AG09309 (cell line): ENCODE data around the gene RSPH1.

Source experiments
- DNase-seq: peaks from one replicate; pipeline ENCODE4 v3.0.0-alpha.2; 2010; ENCODE audit warnings: low read depth
- H3K4me3 ChIP-seq: 2 replicates; pipeline ENCODE4 v1.5.1; 2011; ENCODE audit warnings: mild to moderate bottlenecking, low read depth, low read length, moderate library complexity; ENCODE audit not compliant: control insufficient read depth
- CTCF ChIP-seq: IDR thresholded peaks from 2 replicates; pipeline ENCODE4 v1.5.1; 2011; ENCODE audit warnings: mild to moderate bottlenecking, low read depth, low read length, inconsistent platforms; ENCODE audit not compliant: insufficient read depth, control insufficient read depth; ENCODE audit errors: missing control alignments

The RSPH1 gene

GRCh38 chr21:42453224-42453985, 42.6 kb downstream of the RSPH1 start:
- no peak overlapping the region for H3K4me3 ChIP-seq
- no peak for TF ChIP-seq CTCF
- DNase-seq: no peak

- H3K4me3 ChIP-seq: no peak overlapping the region
- no peak for TF ChIP-seq CTCF
- DNase-seq: no peak
Observed at GRCh38 chr21:42452401-42453223, 43.4 kb downstream of the RSPH1 start.

- no peak overlapping the region for H3K4me3 ChIP-seq
- TF ChIP-seq CTCF: no peak
- no peak for DNase-seq
Observed at GRCh38 chr21:42451941-42452340, 44.1 kb downstream of the RSPH1 start.

GRCh38 chr21:42448686-42449085, 47.3 kb downstream of the RSPH1 start:
- no peak for DNase-seq
- H3K4me3 ChIP-seq: no peak overlapping the region
- no peak for TF ChIP-seq CTCF

- DNase-seq: no peak
- H3K4me3 ChIP-seq: no peak overlapping the region
- TF ChIP-seq CTCF: no peak
Observed at GRCh38 chr21:42447732-42448131, 48.3 kb downstream of the RSPH1 start.

GRCh38 chr21:42447182-42447581, 48.8 kb downstream of the RSPH1 start:
- no peak for TF ChIP-seq CTCF
- H3K4me3 ChIP-seq: no peak overlapping the region
- no peak for DNase-seq
